Liver (tissue), 9 donors: Measurements from ENCODE around the gene WWC1. TPM values are rescaled to one million over a fixed set of nuclear protein-coding genes. Genes with fewer than 3 reads are reported as not detected.

ENCODE experiments used
- DNase-seq: peaks from one replicate; pipeline ENCODE4 v3.0.0-alpha.2; 2017; ENCODE audit warnings: low spot score
- H3K27ac ChIP-seq, 2 donors: one replicate each; pipeline ENCODE4 v1.7.0; 2013; ENCODE audit warnings: inconsistent platforms in 2 of 2, low read length in 2 of 2, control low read depth in 1 of 2, low read depth in 1 of 2, mild to moderate bottlenecking in 1 of 2
- H3K27me3 ChIP-seq, 4 donors: one replicate each; pipeline versions ENCODE4 v1.6.1 to v1.7.0; 2013; ENCODE audit warnings: low read length in 3 of 4, inconsistent platforms in 1 of 4, mild to moderate bottlenecking in 1 of 4, moderate library complexity in 1 of 4; ENCODE audit not compliant: control insufficient read depth in 4 of 4, insufficient read depth in 4 of 4
- H3K36me3 ChIP-seq, 4 donors: one replicate each; pipeline versions ENCODE4 v1.6.1 to v1.7.0; 2013; ENCODE audit warnings: low read length in 3 of 4, mild to moderate bottlenecking in 3 of 4, low read depth in 1 of 4, moderate library complexity in 1 of 4; ENCODE audit not compliant: control insufficient read depth in 4 of 4, insufficient read depth in 3 of 4
- H3K4me1 ChIP-seq, 4 donors: one replicate each; pipeline versions ENCODE4 v1.6.1 to v1.7.0; 2013; ENCODE audit warnings: low read length in 3 of 4, mild to moderate bottlenecking in 3 of 4, moderate library complexity in 1 of 4; ENCODE audit not compliant: control insufficient read depth in 4 of 4, insufficient read depth in 4 of 4
- H3K4me3 ChIP-seq, 3 donors: one replicate each; pipeline versions ENCODE4 v1.6.1 to v1.7.0; 2013; ENCODE audit warnings: low read length in 3 of 3, control low read depth in 1 of 3, low read depth in 1 of 3, mild to moderate bottlenecking in 1 of 3
- H3K9ac ChIP-seq, 2 donors: one replicate each; pipeline ENCODE4 v1.7.0; 2013; ENCODE audit warnings: low read length in 2 of 2, mild to moderate bottlenecking in 2 of 2, moderate library complexity in 2 of 2, control low read depth in 1 of 2, low read depth in 1 of 2
- H3K9me3 ChIP-seq, 4 donors: one replicate each; pipeline versions ENCODE4 v1.6.1 to v1.7.0; 2013; ENCODE audit warnings: low read length in 3 of 4; ENCODE audit not compliant: control insufficient read depth in 4 of 4
- EGR1 ChIP-seq, 2 donors: IDR thresholded peaks; 2 replicates each; pipeline ENCODE4 v1.6.1; 2016 to 2018; ENCODE audit warnings: antibody characterized with exemption in 2 of 2, low read depth in 2 of 2
- FOXA1 ChIP-seq: IDR thresholded peaks from 2 replicates; pipeline ENCODE4 v1.6.1; 2016; ENCODE audit warnings: antibody characterized with exemption
- FOXA2 ChIP-seq: IDR thresholded peaks from 2 replicates; pipeline ENCODE4 v1.6.1; 2016; ENCODE audit warnings: antibody characterized with exemption
- GABPA ChIP-seq, 2 donors: IDR thresholded peaks in 1 of 2; conservative IDR thresholded peaks in 1 of 2; 2 replicates each; pipeline ENCODE4 v1.6.1; 2016; ENCODE audit warnings: antibody characterized with exemption in 2 of 2, mild to moderate bottlenecking in 1 of 2, moderate library complexity in 1 of 2
- HNF4A ChIP-seq, 2 donors: conservative IDR thresholded peaks; 2 replicates each; pipeline ENCODE4 v1.6.1; 2016; ENCODE audit warnings: antibody characterized with exemption in 2 of 2, mild to moderate bottlenecking in 2 of 2
- HNF4G ChIP-seq: IDR thresholded peaks from 2 replicates; pipeline ENCODE4 v1.6.1; 2016; ENCODE audit warnings: antibody characterized with exemption
- JUND ChIP-seq, 2 donors: IDR thresholded peaks; 2 replicates each; pipeline ENCODE4 v1.6.1; 2016; ENCODE audit warnings: antibody characterized with exemption in 2 of 2
- NR2F2 ChIP-seq: IDR thresholded peaks from 2 replicates; pipeline ENCODE4 v1.6.1; 2016; ENCODE audit warnings: antibody characterized with exemption
- RAD21 ChIP-seq, 2 donors: IDR thresholded peaks; 2 replicates each; pipeline ENCODE4 v1.6.1; 2016; ENCODE audit warnings: antibody characterized with exemption in 2 of 2, mild to moderate bottlenecking in 2 of 2
- RXRA ChIP-seq, 2 donors: IDR thresholded peaks; 2 replicates each; pipeline ENCODE4 v1.6.1; 2017 to 2018; ENCODE audit warnings: antibody characterized with exemption in 2 of 2, mild to moderate bottlenecking in 1 of 2
- TAF1 ChIP-seq: conservative IDR thresholded peaks from 2 replicates; pipeline ENCODE4 v1.6.1; 2016; ENCODE audit warnings: antibody characterized with exemption, mild to moderate bottlenecking
- YY1 ChIP-seq: IDR thresholded peaks from 2 replicates; pipeline ENCODE4 v1.6.1; 2016; ENCODE audit warnings: antibody characterized with exemption, mild to moderate bottlenecking
- WGBS: extraction: QIAGEN DNeasy Blood & Tissue Kit; methylation state at CpG from one replicate; pipeline ENCODE4 v1.1.7; 2013; 5-methylcytosine and 5-hydroxymethylcytosine counted together
- polyA plus RNA-seq, 2 donors: library from polyadenylated mRNA; stranded (reverse) in 1 of 2; unstranded in 1 of 2; fragments of 200-250 nt in 1 of 2; fragments of >200 nt in 1 of 2; fragmentation: Nextera tagmentation in 1 of 2; extraction: Ambion mirVana in 1 of 2; gene quantifications; one replicate each; pipeline versions ENCODE4 v1.2.1 to v1.2.3, GENCODE V29; 2013 to 2015
- total RNA-seq, 2 donors: library from RNA; depleted of rRNA; stranded (reverse); fragments of >200 nt; gene quantifications; one replicate each; pipeline ENCODE4 v1.2.3, GENCODE V29; 2014
- TF ChIP-seq, protein P1 (sequence below): IDR thresholded peaks from 2 replicates; pipeline ENCODE4 v1.6.1; 2016; ENCODE audit warnings: antibody characterized with exemption
- TF ChIP-seq, protein P2 (sequence below): IDR thresholded peaks from 2 replicates; pipeline ENCODE4 v1.6.1; 2016; ENCODE audit warnings: antibody characterized with exemption
- TF ChIP-seq, protein P3 (sequence below): fragments of 150-350 bp; IDR thresholded peaks from 2 replicates; pipeline ENCODE4 v1.5.1; 2017; ENCODE audit warnings: improper control_type of control experiment, low read depth, low read length; ENCODE audit not compliant: missing input control
- TF ChIP-seq, protein P4 (sequence below): IDR thresholded peaks from 2 replicates; pipeline ENCODE4 v1.6.1; 2016; ENCODE audit warnings: antibody characterized with exemption
- TF ChIP-seq, protein P5 (sequence below): IDR thresholded peaks from 2 replicates; pipeline ENCODE4 v1.6.1; 2016; ENCODE audit warnings: antibody characterized with exemption, mild to moderate bottlenecking
- donor health status: healthy.
- donor health status: healthy.
- donor health status: healthy.
- donor health status: healthy.
- donor health status: healthy.

WWC1 gene
- total and polyA plus RNA-seq, 4 donors, result 5.9 to 25.1 (median 14.8) TPM

DNA sequence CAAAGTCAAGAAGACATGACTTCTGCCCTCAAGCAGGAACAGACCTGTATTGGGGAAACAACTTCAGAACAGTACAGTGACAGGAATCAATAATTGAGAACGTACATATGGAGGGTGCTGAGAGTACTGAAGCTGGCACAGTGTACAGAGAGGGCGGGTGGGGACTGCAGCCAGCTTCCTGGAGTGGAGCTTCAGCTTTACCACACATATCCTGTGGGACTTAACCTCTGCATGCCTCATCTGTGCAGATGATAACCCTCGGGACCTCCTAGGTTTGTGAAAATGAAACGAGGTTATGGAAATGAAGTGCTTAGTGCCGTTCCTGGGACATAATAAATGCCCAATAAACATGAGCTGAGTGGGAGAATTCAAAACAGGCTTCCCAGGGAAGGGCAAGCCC lies 172.8 kb downstream of the WWC1 start (continued):
- TF ChIP-seq RAD21 (IDR thresholded peaks at IDR 0.05), result no peak
- TF ChIP-seq HNF4A (conservative IDR thresholded peaks at IDR 0.05), result no peak
- no peak for TF ChIP-seq NR2F2
- no peak for TF ChIP-seq HNF4G

DNA sequence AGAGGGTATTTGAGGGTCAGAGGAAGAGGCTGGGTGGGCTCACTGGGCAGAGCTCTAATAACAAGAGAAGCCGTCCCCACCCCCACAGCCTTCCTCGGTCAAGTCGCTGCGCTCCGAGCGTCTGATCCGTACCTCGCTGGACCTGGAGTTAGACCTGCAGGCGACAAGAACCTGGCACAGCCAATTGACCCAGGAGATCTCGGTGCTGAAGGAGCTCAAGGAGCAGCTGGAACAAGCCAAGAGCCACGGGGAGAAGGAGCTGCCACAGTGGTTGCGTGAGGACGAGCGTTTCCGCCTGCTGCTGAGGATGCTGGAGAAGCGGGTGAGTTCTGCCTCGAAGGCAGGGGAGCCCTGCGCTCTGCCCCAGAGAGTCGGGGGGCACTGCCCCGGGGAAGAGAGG lies 173.2 kb downstream of the WWC1 start:
- Histone ChIP-seq H3K27me3 (no peaks in the 10 kb centered on the region), H3K4me3 (no peak overlapping the region), H3K9me3 (no peaks in the 10 kb centered on the region), H3K27ac (no peak overlapping the region), H3K4me1 (no peaks in the 10 kb centered on the region), H3K9ac (no peak overlapping the region), H3K36me3 (peaks cover 16 to 83% (median 41%) of the 10 kb centered on the region in 4 donors)
- no peak for DNase-seq
- TF ChIP-seq, protein P1, sequence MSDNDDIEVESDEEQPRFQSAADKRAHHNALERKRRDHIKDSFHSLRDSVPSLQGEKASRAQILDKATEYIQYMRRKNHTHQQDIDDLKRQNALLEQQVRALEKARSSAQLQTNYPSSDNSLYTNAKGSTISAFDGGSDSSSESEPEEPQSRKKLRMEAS, result no peak
- TF ChIP-seq, protein P2, sequence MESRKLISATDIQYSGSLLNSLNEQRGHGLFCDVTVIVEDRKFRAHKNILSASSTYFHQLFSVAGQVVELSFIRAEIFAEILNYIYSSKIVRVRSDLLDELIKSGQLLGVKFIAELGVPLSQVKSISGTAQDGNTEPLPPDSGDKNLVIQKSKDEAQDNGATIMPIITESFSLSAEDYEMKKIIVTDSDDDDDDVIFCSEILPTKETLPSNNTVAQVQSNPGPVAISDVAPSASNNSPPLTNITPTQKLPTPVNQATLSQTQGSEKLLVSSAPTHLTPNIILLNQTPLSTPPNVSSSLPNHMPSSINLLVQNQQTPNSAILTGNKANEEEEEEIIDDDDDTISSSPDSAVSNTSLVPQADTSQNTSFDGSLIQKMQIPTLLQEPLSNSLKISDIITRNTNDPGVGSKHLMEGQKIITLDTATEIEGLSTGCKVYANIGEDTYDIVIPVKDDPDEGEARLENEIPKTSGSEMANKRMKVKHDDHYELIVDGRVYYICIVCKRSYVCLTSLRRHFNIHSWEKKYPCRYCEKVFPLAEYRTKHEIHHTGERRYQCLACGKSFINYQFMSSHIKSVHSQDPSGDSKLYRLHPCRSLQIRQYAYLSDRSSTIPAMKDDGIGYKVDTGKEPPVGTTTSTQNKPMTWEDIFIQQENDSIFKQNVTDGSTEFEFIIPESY, result no peak
- no peak for TF ChIP-seq HNF4G
- TF ChIP-seq, protein P3, sequence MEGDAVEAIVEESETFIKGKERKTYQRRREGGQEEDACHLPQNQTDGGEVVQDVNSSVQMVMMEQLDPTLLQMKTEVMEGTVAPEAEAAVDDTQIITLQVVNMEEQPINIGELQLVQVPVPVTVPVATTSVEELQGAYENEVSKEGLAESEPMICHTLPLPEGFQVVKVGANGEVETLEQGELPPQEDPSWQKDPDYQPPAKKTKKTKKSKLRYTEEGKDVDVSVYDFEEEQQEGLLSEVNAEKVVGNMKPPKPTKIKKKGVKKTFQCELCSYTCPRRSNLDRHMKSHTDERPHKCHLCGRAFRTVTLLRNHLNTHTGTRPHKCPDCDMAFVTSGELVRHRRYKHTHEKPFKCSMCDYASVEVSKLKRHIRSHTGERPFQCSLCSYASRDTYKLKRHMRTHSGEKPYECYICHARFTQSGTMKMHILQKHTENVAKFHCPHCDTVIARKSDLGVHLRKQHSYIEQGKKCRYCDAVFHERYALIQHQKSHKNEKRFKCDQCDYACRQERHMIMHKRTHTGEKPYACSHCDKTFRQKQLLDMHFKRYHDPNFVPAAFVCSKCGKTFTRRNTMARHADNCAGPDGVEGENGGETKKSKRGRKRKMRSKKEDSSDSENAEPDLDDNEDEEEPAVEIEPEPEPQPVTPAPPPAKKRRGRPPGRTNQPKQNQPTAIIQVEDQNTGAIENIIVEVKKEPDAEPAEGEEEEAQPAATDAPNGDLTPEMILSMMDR, result no peak
- no peak for TF ChIP-seq JUND (IDR thresholded peaks at IDR 0.05)
- TF ChIP-seq NR2F2, result no peak
- no peak for TF ChIP-seq YY1
- TF ChIP-seq GABPA (IDR thresholded peaks at IDR 0.05 in 1 of 2, conservative IDR thresholded peaks at IDR 0.05 in 1 of 2), result no peak
- no peak for TF ChIP-seq TAF1
- TF ChIP-seq FOXA2, result no peak
- TF ChIP-seq FOXA1, result no peak
- no peak for TF ChIP-seq RXRA (IDR thresholded peaks at IDR 0.05)
- TF ChIP-seq, protein P4, sequence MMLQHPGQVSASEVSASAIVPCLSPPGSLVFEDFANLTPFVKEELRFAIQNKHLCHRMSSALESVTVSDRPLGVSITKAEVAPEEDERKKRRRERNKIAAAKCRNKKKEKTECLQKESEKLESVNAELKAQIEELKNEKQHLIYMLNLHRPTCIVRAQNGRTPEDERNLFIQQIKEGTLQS, result no peak
- TF ChIP-seq HNF4A (conservative IDR thresholded peaks at IDR 0.05), result no peak
- no peak for TF ChIP-seq EGR1 (IDR thresholded peaks at IDR 0.05; ENCODE audit: low read depth in 2 of 2)
- TF ChIP-seq, protein P5, sequence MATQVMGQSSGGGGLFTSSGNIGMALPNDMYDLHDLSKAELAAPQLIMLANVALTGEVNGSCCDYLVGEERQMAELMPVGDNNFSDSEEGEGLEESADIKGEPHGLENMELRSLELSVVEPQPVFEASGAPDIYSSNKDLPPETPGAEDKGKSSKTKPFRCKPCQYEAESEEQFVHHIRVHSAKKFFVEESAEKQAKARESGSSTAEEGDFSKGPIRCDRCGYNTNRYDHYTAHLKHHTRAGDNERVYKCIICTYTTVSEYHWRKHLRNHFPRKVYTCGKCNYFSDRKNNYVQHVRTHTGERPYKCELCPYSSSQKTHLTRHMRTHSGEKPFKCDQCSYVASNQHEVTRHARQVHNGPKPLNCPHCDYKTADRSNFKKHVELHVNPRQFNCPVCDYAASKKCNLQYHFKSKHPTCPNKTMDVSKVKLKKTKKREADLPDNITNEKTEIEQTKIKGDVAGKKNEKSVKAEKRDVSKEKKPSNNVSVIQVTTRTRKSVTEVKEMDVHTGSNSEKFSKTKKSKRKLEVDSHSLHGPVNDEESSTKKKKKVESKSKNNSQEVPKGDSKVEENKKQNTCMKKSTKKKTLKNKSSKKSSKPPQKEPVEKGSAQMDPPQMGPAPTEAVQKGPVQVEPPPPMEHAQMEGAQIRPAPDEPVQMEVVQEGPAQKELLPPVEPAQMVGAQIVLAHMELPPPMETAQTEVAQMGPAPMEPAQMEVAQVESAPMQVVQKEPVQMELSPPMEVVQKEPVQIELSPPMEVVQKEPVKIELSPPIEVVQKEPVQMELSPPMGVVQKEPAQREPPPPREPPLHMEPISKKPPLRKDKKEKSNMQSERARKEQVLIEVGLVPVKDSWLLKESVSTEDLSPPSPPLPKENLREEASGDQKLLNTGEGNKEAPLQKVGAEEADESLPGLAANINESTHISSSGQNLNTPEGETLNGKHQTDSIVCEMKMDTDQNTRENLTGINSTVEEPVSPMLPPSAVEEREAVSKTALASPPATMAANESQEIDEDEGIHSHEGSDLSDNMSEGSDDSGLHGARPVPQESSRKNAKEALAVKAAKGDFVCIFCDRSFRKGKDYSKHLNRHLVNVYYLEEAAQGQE, result no peak
- WGBS, result 97% methylated on average over 20 of the region's 20 CpGs
